Smooth muscle cell (in vitro differentiated cells): ENCODE data around the gene TPM4. TPM values are rescaled to one million over a fixed set of nuclear protein-coding genes. Genes with fewer than 3 reads are reported as not detected.

ENCODE experiments used
- DNase-seq: peaks from one replicate; lab custom pipeline; 2025; ENCODE audit not compliant: unreplicated experiment; lab: John Stamatoyannopoulos, UW
- H2AFZ ChIP-seq: fragments of 200-600 bp; sonication (generic); 2 replicates; pipeline ENCODE4 v1.6.0; 2016; ENCODE audit warnings: antibody characterized with exemption, low read depth, mild to moderate bottlenecking
- H3F3A ChIP-seq: fragments of 200-600 bp; sonication (generic); 2 replicates; pipeline ENCODE4 v1.6.0; 2017; ENCODE audit warnings: antibody characterized with exemption, low read depth
- H3K27ac ChIP-seq: fragments of 200-600 bp; sonication (generic); 2 replicates; pipeline ENCODE4 v1.5.1; 2016; ENCODE audit warnings: low read depth, mild to moderate bottlenecking
- H3K27me3 ChIP-seq: fragments of 200-600 bp; sonication (generic); 2 replicates; pipeline ENCODE4 v1.6.1; 2016; ENCODE audit warnings: low read depth, mild to moderate bottlenecking
- H3K36me3 ChIP-seq: fragments of 200-600 bp; sonication (generic); 2 replicates; pipeline ENCODE4 v1.5.1; 2016; ENCODE audit warnings: low read depth
- H3K4me1 ChIP-seq: fragments of 200-600 bp; sonication (generic); 2 replicates; pipeline ENCODE4 v1.5.1; 2016; ENCODE audit warnings: low read depth
- H3K4me2 ChIP-seq: fragments of 200-600 bp; sonication (generic); 2 replicates; pipeline ENCODE4 v1.6.0; 2016; ENCODE audit warnings: mild to moderate bottlenecking
- H3K4me3 ChIP-seq: fragments of 200-600 bp; sonication (generic); 2 replicates; pipeline ENCODE4 v1.5.1; 2016; ENCODE audit warnings: mild to moderate bottlenecking
- H3K79me2 ChIP-seq: fragments of 200-600 bp; sonication (generic); 2 replicates; pipeline ENCODE4 v1.6.0; 2016; ENCODE audit warnings: low read depth, mild to moderate bottlenecking
- H3K9ac ChIP-seq: fragments of 200-600 bp; sonication (generic); 2 replicates; pipeline ENCODE4 v1.6.0; 2016; ENCODE audit warnings: low read depth
- H3K9me3 ChIP-seq: fragments of 200-600 bp; sonication (generic); replicated peaks from 2 replicates; pipeline ENCODE4 v1.5.1; 2016; ENCODE audit warnings: low read depth
- H4K20me1 ChIP-seq: fragments of 200-600 bp; sonication (generic); 2 replicates; pipeline ENCODE4 v1.6.0; 2016; ENCODE audit warnings: low read depth
- WGBS: methylation state at CpG from one replicate; pipeline ENCODE4 v1.1.7; 2016; ENCODE audit warnings: low lambda C conversion rate; 5-methylcytosine and 5-hydroxymethylcytosine counted together
- polyA plus RNA-seq: library from polyadenylated mRNA; unstranded; fragments of >200 nt; fragmentation: Nextera tagmentation; extraction: Ambion mirVana; gene quantifications from 2 replicates; pipeline ENCODE4 v1.2.1, GENCODE V29; 2016
- total RNA-seq: library from RNA; depleted of rRNA; stranded (reverse); fragments of >200 nt; gene quantifications from 2 replicates; pipeline ENCODE4 v1.2.3, GENCODE V29; 2014
- TF ChIP-seq, protein P1 (sequence below): fragments of 200-600 bp; sonication (generic); IDR thresholded peaks from 2 replicates; pipeline ENCODE4 v1.5.1; 2017; ENCODE audit warnings: borderline replicate concordance, mild to moderate bottlenecking, antibody characterized with exemption; ENCODE audit not compliant: insufficient read depth, poor library complexity, severe bottlenecking

Gene TPM4
- total and polyA plus RNA-seq, 2 experiments from 2014 or later, result 1,070 to 1,074 TPM

DNA sequence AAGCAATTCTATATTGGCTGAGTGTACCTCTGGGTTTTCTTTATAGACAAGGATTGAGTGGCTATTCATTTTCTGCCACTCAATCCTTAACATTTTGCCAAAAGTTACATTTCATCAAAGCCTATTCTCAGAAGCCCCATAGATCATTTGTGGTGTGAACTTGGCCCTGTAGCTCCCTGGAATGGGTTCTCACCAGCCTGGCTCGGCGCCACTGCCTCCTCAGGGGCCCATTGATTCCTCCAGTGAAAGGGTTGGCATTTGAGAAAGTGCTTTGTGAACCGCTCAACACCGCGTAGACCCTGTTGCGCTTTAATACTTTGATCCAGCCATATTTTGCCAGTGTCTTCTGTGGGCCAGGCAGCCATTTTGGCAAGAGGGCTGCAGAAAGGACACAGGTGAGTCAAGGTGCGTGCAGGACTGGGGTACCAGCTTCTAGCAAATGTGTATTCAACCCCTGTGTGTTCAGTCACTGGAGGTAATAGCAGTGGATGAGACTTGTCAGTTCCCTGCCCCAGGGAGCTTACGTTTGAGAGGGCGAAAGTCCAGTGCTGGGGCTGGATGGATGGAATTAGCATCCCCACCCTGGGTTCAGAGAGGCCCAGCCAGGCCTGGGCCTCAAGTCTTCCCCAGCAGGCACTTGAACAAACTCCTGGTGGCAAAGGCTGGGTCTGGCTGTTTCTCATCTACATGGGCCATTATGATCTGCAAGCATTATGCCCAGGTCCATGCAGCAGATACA, 39.2 kb downstream of the TPM4 start:
- Histone ChIP-seq H3K4me3 (no peak overlapping the region), H3K79me2 (peaks cover 49% of the 10 kb centered on the region), H4K20me1 (peaks cover 51% of the 10 kb centered on the region), H3K27me3 (no peaks in the 10 kb centered on the region), H2AFZ (no peak overlapping the region), H3K9ac (no peak overlapping the region), H3K36me3 (peaks cover 6% of the 10 kb centered on the region), H3K4me1 (peaks cover 6% of the 10 kb centered on the region), H3K27ac (no peak overlapping the region), H3K9me3 (no peaks in the 10 kb centered on the region), H3K4me2 (no peak overlapping the region), H3F3A (no peaks in the 10 kb centered on the region)
- no peak for DNase-seq
- TF ChIP-seq, protein P1, sequence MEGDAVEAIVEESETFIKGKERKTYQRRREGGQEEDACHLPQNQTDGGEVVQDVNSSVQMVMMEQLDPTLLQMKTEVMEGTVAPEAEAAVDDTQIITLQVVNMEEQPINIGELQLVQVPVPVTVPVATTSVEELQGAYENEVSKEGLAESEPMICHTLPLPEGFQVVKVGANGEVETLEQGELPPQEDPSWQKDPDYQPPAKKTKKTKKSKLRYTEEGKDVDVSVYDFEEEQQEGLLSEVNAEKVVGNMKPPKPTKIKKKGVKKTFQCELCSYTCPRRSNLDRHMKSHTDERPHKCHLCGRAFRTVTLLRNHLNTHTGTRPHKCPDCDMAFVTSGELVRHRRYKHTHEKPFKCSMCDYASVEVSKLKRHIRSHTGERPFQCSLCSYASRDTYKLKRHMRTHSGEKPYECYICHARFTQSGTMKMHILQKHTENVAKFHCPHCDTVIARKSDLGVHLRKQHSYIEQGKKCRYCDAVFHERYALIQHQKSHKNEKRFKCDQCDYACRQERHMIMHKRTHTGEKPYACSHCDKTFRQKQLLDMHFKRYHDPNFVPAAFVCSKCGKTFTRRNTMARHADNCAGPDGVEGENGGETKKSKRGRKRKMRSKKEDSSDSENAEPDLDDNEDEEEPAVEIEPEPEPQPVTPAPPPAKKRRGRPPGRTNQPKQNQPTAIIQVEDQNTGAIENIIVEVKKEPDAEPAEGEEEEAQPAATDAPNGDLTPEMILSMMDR, result no peak
- 96% methylated on average over 9 of the region's 9 CpGs for WGBS

DNA sequence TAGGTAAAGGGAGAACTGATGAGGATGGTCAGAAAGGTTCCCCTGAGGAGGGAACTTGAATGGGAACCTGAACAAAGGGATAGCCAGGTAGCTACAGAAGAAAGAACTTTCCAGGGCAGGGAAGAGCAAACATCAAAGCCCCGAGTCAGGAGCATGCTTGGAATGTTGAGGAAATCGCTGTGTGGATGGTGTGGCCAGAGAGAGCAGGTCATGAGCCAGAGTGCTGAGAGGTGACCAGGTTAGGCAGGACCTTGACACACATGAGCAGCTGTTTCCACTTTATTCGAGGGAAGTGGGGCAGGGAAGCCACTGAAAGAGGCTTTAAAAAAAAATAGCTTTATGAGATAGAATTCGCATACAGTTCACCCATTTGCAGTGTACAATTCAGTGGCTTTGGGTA, 39.8 kb downstream of the TPM4 start:
- H3K27ac ChIP-seq, result no peak overlapping the region
- TF ChIP-seq, protein P1, result no peak
- H3K9ac ChIP-seq, result no peak overlapping the region
- H3K4me1 ChIP-seq, result peaks cover 6% of the 10 kb centered on the region
- DNase-seq, result no peak
- no peak overlapping the region for H3K4me2 ChIP-seq
- H3K27me3 ChIP-seq, result no peaks in the 10 kb centered on the region
- no peaks in the 10 kb centered on the region for H3F3A ChIP-seq
- no peaks in the 10 kb centered on the region for H3K9me3 ChIP-seq
- H3K79me2 ChIP-seq, result peaks cover 49% of the 10 kb centered on the region
- WGBS, result 71% methylated on average over 4 of the region's 4 CpGs
- peaks cover 6% of the 10 kb centered on the region for H3K36me3 ChIP-seq
- no peak overlapping the region for H2AFZ ChIP-seq
- H3K4me3 ChIP-seq, result no peak overlapping the region
- H4K20me1 ChIP-seq, result peaks cover 51% of the 10 kb centered on the region

DNA sequence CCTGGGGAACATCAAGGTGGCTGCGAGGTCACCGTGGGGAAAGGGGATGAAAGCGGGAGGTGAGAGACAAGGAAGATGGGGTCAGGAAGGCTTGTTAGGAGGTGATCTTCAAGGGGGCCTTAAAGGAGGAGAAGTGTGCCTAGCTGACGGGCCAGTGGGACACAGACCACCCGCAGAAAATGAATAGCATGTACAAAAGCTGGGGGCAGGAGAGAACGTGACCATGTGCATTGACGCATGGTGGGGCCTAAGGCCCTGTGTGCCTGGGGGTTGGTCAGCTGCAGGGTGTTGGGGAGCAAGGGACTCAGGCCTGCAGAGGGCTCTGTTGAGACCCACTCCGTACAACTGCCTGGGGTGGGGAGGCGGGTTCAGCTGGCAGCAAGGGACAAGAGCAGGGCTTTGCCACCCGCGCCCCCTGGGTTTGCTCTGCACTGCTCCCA, 41.3 kb downstream of the TPM4 start:
- H3F3A ChIP-seq, result no peaks in the 10 kb centered on the region
- no peak overlapping the region for H3K27ac ChIP-seq
- H2AFZ ChIP-seq, result no peak overlapping the region
- H3K79me2 ChIP-seq, result peaks cover 41% of the 10 kb centered on the region
- no peak overlapping the region for H3K9ac ChIP-seq
- peaks cover 2% of the 10 kb centered on the region for H3K4me1 ChIP-seq
- peaks cover 6% of the 10 kb centered on the region for H3K36me3 ChIP-seq
- no peak for DNase-seq
- H3K9me3 ChIP-seq, result no peaks in the 10 kb centered on the region
- TF ChIP-seq, protein P1, result no peak
- H3K4me2 ChIP-seq, result no peak overlapping the region
- H3K4me3 ChIP-seq, result no peak overlapping the region
- H4K20me1 ChIP-seq, result peaks cover 47% of the 10 kb centered on the region
- WGBS, result 96% methylated on average over 11 of the region's 11 CpGs
- H3K27me3 ChIP-seq, result no peaks in the 10 kb centered on the region
